OCI-M1 (cell line): ENCODE results near the gene FLII.
A peak's percentile ranks its signal among the peaks of the same experiment; 100 is the strongest.
"Not testable (repeated sequence)": the region's sequence is repeated elsewhere in the genome, so short reads cannot be mapped to it uniquely, and the experiment has no call there.

Experiments
- DNase-seq: peaks from one replicate; lab custom pipeline; 2025; lab: John Stamatoyannopoulos, UW

The FLII gene

GRCh38 chr17:18258356-18259038 is at the start of gene FLII:
TSS of gene FLII (minus strand) at chr17:18258738. CDS start at chr17:18258690, 48 bp downstream.
- peak; percentile 69 for DNase-seq

DNA sequence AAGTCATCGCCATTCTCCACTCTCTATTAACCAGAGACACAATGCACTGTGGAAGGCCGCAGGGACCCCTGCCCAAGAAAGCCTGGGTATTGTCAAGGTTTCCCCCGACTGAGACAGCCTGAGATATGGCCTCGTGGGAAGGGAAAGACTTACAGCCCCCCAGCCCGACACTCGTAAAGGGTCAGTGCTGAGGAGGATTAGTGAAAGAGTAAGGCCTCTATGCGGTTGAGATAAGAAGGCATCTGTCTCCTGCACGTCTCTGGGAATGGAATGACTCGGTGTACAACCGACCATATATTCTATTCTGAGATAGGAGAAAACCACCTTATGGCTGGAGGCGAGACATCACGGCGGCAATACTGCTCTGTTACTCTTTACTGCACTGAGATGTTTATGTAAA is 44.7 kb upstream of the FLII start:
- DNase-seq: not testable (repeated sequence)

GRCh38 chr17:18300725-18301480 is 42.4 kb upstream of the FLII start:
- DNase-seq: no peak

GRCh38 chr17:18298061-18298460 is 39.5 kb upstream of the FLII start:
- not testable (repeated sequence) for DNase-seq

- DNase-seq: no peak
These were observed 33.4 kb upstream of the FLII start for GRCh38 chr17:18291718-18292540.

DNA sequence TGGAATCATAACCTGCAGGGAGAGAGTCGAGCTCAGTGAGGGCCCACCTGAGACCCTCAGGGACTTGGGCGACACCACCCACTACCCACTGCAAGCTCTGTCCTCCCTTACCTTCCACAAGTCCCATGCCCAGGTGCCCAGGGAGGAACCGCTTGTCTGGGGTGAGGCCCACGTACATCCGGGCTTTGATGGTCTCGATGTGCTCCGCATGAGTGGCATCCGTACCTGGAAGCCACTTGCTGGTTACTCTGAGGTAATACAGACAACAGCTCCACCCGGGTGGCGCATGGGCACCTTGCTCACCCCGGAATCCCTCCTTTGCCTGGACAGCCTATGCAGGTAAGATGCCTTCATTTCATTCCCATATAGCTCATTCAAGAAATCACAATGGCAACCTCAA is 26.8 kb upstream of the FLII start:
- DNase-seq: no peak

- DNase-seq: no peak
These were observed 23.2 kb upstream of the FLII start for GRCh38 chr17:18281788-18282187.

DNA sequence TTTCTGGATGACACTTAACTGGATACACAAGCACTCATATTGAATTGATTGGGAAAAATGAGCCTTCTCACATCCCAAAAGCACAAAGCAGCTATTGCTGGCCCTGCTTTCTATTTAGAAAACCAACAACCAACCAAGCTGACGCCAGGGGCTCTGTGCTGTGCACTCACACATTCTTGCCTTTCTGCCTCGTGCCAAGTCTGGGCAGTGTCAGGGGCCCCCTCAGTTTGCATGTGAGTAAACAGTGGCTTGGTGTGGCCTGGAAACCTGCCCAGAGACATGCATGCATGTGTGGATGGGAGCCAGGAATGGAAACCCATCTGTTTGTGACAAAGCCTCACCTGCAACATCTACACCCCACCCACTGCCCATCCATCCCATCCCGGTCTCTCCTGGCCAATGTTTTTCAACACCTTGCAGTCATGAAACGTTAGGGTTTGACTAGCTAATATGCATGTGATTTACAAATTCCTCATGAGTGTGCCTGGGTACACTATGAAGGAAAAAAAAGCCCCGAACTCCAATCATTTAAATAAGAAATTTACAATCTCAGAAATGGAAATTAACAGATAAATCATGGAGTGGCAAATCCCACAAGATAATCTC is 22.3 kb upstream of the FLII start:
- DNase-seq: no peak

DNA sequence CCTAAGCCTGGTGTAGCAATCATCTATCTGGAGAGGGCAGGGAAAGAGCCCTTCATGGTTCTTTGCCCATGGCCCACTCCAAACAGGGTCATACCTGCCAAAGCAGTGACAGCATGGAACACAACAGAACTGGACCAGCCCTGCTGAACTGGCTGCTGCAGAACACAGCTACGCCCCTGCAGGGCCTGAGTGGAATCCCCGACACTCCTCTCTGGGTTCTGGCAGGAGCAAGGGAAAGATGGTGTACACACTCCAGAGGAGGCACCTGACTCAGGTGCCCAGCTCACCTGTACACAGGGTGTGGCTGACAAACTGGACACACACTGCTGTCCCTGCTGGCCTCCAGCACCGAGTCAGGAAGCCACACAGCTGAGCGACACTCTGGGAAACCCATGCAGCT is 21.7 kb upstream of the FLII start:
- no peak for DNase-seq

DNA sequence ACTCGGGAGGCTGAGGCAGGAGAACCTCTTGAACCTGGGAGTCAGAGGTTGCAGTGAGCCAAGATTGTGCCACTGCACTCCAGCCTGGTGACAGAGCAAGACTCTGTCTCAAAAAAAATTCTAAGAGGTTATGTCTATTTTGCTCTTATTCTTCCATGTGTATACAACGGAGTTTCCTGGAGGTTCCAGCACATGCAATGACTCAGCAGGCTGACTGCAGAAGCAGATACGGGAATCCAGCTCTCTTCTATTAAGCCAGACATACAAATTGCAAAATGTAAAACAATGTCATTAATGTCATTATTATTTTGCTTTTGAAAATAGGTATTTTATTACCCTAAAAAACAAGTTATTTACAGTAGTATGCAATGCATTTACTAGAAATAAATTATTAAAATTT is 20.3 kb upstream of the FLII start:
- DNase-seq: no peak

DNA sequence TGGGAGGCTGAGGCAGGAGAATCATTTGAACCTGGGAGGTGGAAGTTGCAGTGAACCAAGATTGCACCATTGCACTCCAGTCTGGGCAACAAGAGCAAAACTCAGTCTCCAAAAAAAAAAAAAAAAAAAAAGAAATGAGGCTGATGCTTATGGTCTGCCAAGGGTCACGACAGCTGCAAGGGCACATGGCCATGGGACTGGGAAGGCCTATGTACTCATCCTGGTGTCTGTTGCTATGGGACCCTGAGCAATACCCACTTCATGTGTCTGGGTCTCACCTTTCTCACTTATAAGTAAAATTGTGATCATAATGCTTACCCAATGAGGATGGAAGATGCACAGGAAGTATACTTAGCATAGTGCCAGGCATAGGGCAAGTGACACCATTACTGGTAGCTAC is 18.5 kb upstream of the FLII start:
- no peak for DNase-seq

DNA sequence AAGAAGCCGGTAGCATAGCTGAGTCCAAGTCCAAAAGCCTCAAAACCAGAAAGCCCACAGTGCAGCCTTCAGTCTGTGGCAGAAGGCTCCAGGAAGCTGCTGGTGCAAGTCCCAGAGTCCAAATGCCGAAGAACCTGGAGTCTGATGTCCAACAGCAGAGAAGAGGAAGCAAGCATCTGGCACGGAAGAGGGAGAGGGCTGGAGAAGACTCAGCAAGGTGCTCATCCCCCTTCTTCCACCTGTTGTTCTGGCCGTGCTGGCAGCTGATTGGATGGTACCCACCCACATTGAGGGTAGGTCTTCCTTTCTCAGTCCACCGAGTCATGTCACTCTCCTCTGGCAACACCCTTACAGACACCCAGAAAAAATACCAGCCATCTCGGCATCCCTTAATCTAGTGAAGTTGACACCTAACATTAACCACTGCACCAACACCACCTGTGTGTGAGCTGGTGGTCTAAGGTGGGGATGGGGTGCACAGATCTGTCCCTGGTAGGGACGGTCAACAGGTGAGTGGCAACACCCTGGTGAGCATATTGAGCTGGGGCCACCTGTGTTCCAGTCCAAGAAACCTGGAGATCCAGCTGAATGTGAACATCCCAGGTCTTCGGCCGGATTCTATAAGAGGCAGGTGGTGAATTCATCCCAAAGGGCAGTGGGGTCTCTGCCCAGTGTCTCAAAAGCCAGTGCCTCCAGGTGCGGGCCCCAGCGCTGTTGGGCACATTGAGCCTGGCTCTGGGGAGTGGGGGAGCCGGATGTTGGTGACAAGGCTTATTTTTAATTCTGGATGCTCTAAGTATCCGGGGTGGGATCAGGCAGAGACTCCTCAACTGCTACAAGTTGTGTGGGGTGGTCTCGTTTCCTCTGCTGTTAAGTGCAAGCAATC is 11.8 kb upstream of the FLII start:
- no peak for DNase-seq

DNA sequence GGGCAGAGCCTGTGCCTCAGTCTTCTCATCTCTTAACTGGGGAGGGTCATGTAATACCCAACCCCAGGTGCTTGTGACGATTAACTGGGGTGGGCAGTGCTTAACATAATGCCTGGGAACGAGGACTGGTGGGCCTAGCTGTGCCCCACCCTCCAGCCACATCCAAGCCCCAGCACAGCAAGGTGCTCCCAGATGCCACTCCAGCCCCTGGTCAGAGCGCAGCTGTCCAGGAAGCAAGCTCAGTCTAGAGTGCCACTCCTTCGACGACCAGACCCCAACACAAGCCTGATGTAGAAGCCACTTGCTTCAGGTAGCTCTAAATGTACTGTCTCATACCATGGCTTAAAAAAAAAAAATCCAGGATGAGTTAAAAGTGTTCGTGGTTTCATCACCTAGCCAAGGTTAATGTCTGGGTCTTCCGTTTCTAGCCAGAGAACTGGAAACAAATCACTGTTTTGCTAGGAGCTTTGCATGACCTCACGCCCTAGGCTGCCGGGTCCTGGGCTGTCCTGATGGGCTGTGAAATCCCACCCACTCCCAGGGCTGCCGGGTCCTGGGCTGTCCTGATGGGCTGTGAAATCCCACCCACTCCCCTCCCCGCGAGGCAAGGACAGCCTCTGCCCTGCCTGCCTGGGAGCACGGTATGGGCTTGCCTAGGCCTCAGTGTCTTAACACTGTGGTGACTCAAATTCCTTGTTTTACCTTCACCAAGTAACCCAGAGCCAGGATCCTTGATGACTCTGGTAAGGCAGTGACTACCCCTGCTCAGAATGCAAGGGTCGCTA is 9.6 kb upstream of the FLII start:
- DNase-seq: no peak

- no peak for DNase-seq
These were observed 8.8 kb upstream of the FLII start for GRCh38 chr17:18267366-18267765.

- DNase-seq: no peak
These were observed 5.5 kb upstream of the FLII start for GRCh38 chr17:18263885-18264682.

DNA sequence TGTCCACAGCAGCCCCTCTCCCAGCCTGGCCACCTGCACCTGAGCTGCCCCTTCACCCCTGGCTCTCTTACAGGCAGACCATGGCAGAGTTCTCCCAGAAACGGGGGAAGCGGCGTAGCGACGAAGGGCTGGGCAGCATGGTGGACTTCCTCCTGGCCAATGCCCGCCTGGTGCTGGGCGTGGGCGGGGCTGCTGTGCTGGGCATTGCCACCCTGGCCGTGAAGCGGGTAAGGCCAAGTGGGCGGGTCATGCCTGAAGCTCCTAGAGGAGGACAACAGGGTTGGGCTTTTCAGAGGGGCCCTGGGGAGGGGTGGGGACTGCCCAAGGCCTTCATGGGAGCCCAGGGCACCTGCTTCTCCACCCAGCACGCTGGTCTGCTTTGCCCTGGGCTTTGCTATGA is 4.1 kb upstream of the FLII start:
- no peak for DNase-seq

DNA sequence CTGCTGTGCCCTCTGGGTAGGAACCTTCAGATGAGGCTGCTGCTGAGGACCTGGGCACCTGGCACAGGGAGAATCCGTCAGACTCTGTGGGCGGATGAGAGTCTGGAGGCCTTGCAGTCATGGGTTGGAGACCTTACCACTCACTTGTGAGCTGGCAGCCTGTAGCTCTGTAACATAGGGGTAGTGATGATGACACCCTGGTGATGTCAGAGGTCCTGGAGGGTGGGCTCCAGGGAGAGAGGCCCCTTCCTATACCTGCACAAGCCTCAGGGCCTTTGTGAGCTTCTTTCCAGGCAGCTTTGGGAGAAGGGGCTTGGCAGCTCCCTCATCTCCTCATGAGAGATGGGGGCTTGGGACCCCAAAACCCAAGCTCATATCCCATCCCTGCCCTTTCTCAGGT is 3.6 kb upstream of the FLII start:
- DNase-seq: no peak

GRCh38 chr17:18261659-18262058 is 3.1 kb upstream of the FLII start:
- no peak for DNase-seq

- peak; percentile 47 for DNase-seq
These were observed 2.6 kb upstream of the FLII start for GRCh38 chr17:18261146-18261515.
